ENCODE results near the gene CLPTM1L.

- TF ChIP-seq CTCF (tag by site-specific recombination; IDR thresholded peaks at IDR 0.05): no peak
- no peak for TF ChIP-seq ZNF777 (tag by site-specific recombination; IDR thresholded peaks at IDR 0.05; ENCODE audit: borderline replicate concordance)
- TF ChIP-seq ZNF561 (tag by site-specific recombination; IDR thresholded peaks at IDR 0.05; ENCODE audit: borderline replicate concordance): no peak
- TF ChIP-seq ATF2 (tag by site-specific recombination; IDR thresholded peaks at IDR 0.05; ENCODE audit: low read depth): no peak
- no peak for TF ChIP-seq KLF17 (tag by site-specific recombination; IDR thresholded peaks at IDR 0.05)
- TF ChIP-seq ZBTB17 (tag by site-specific recombination; IDR thresholded peaks at IDR 0.05): no peak
- no peak for TF ChIP-seq HOXA7 (CRISPR knock-in tag; IDR thresholded peaks at IDR 0.05; ENCODE audit: borderline replicate concordance)
Observed at GRCh38 chr5:1360861-1361260, 16.0 kb upstream of the CLPTM1L start.

Measured in HEK293 (cell line).